HG02588 (cell line): ENCODE measurements around the gene DDX18.
"Not testable (repeated sequence)": the region's sequence is repeated elsewhere in the genome, so short reads cannot be mapped to it uniquely, and the experiment has no call there.

ENCODE experiments used
- ATAC-seq: cut with Tn5 transposase; IDR thresholded peaks from one replicate; pipeline ENCODE4 v1.9.1; 2021; ENCODE audit warnings: mild to moderate bottlenecking, moderate library complexity; ENCODE audit not compliant: unreplicated experiment

DDX18 gene

GRCh38 chr2:117814417-117815264, at the start of gene DDX18:
Gene DDX18 (plus strand): TSS chr2:117814691. CDS start chr2:117814778, 87 bp downstream.
- ATAC-seq = peak; percentile 96

GRCh38 chr2:117770730-117771129, 43.8 kb upstream of the DDX18 start:
- ATAC-seq = no peak

GRCh38 chr2:117771969-117772630, 42.4 kb upstream of the DDX18 start:
- no peak for ATAC-seq

- ATAC-seq = no peak
Observed at GRCh38 chr2:117774716-117775115, 39.8 kb upstream of the DDX18 start.

GRCh38 chr2:117775703-117776219, 38.7 kb upstream of the DDX18 start:
- ATAC-seq = no peak

- no peak for ATAC-seq
Observed at GRCh38 chr2:117776888-117777287, 37.6 kb upstream of the DDX18 start.

GRCh38 chr2:117785740-117786139, 28.8 kb upstream of the DDX18 start:
- no peak for ATAC-seq

GRCh38 chr2:117786520-117786919, 28.0 kb upstream of the DDX18 start:
- ATAC-seq = no peak

- ATAC-seq = no peak
Observed at GRCh38 chr2:117789505-117789904, 25.0 kb upstream of the DDX18 start.

GRCh38 chr2:117794668-117795067, 19.8 kb upstream of the DDX18 start:
- no peak for ATAC-seq

GRCh38 chr2:117801826-117802225, 12.7 kb upstream of the DDX18 start:
- no peak for ATAC-seq

- ATAC-seq = not testable (repeated sequence)
Observed at GRCh38 chr2:117803644-117804325, 10.7 kb upstream of the DDX18 start.

- ATAC-seq = no peak
Observed at GRCh38 chr2:117812443-117812842, 2.0 kb upstream of the DDX18 start.

GRCh38 chr2:117815946-117816345, 1.5 kb downstream of the DDX18 start:
- no peak for ATAC-seq

- no peak for ATAC-seq
Observed at GRCh38 chr2:117818921-117819320, 4.4 kb downstream of the DDX18 start.

GRCh38 chr2:117820444-117820843, 6.0 kb downstream of the DDX18 start:
- ATAC-seq = peak; percentile 52

- no peak for ATAC-seq
Observed at GRCh38 chr2:117825437-117825836, 10.9 kb downstream of the DDX18 start.

GRCh38 chr2:117827464-117827863, 13.0 kb downstream of the DDX18 start:
- not testable (repeated sequence) for ATAC-seq

- no peak for ATAC-seq
Observed at GRCh38 chr2:117828870-117829269, 14.4 kb downstream of the DDX18 start.

- no peak for ATAC-seq
Observed at GRCh38 chr2:117832332-117832731, 17.8 kb downstream of the DDX18 start.

GRCh38 chr2:117832905-117833613, 18.6 kb downstream of the DDX18 start:
- no peak for ATAC-seq
